ENCODE data around the gene PPP3CA.
"Not testable (repeated sequence)": the region's sequence is repeated elsewhere in the genome, so short reads cannot be mapped to it uniquely, and the experiment has no call there.

PPP3CA gene

DNA sequence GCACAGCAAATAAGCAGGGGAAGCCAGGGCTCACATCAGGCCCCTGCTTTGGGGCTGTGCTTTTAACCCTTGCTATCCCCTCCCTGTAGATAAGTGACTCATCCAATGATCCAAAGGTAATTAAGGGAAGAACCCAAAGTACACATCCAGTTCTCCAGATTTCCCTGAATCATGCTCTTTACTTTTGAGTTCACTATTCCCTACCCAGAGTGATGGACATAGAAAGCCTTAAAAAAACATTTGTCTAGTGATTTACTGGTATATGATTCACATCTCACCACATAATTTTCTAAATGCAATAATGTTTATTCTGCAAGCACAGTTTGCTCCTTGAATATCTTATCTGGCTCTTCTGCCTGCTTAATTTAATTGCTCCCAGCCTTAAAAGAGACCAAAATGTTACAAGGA, 136.2 kb downstream of the PPP3CA start:
- DNase-seq (ENCODE audit: low spot score), result no peak

DNA sequence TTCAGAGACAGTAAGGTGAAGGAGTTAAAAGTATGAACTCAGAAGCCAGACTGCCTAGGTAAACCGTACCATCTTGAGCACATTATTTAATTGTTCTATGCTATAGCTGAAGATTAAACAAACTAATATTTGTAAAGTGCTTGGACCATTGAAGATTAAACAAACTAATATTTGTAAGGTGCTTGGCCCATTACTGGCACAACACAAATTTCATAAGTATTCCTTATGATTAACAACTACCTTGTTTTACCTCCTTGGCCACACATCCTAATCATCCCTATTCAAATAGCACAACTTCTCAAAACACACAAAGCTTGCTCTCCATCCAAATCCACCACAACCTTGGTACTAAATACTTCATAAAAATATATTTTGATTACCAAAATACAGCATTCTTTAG, 137.0 kb downstream of the PPP3CA start:
- no peak for DNase-seq (ENCODE audit: low spot score)

DNA sequence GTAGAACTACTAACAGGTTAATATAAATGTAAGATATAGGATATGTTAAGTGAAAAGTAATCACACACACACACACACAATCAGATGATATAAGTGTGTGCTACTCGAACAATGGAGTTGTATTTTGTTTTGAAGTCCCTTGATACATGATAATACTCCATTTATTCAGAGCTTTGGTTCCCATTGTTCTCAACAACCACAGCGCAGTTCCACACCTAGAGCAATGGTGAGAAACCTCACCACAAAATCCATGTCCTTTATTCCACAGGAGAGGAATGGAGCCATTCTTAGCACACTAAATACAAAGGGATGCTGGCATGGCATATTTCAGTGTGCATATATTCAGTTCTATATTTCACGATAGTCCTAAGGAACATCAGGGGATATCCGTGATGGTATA, 139.2 kb downstream of the PPP3CA start:
- no peak for DNase-seq (ENCODE audit: low spot score)

DNA sequence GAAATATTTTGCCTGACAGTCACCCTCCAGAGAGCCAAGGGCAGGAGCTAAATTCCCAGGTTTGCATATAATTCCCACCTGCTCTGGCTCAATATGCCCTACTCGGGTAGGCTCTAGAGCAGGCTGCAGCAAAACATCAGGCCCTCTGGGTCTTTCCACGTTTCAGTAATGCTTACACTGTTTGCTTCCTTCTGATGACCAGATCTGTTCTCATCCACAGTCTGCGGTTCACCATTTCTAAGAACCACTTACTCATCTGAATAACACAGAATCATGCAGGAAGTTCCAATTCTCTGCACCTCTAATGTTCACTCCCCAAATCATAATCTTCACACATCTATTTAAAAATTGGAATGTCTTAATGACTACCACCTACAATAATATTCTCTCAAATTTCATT, 141.4 kb downstream of the PPP3CA start:
- peak; percentile 58 for DNase-seq (ENCODE audit: low spot score)

DNA sequence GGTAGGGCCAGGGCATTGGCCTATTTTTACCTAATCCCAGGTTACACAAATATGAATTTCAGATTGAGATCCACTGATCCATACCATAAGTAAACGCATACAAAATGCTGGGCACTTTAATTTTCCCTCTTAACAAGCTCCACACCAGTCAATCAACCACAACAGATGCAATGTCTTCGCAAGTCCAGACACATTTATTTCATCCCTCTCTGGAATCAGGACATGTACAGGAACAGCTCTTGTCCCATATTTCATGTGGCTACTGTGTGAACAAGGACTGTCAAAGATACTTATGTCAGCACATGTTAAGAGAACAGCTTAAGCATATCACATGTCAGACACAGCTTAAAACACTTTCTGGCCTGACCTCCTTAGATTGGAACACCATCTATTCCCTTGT, 145.9 kb downstream of the PPP3CA start:
- DNase-seq (ENCODE audit: low spot score), result no peak

DNA sequence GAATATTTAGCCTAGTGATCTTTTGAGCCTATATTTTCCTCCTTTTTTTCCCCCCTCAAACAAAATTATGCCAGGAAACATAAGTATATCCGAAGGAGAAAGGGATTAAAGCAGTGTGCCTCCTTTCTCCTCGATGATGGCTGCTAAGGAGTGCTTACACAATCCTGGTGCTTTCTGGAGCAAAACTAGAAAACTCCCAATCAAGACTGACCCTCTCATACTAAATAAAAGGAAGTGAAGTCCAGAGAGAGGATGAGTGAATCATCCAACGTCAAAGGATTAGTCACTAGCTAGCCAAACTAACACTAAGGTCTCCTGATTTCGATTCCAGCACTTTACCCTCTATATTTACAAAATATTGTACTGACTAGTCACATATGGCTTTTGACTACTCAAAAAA, 146.8 kb downstream of the PPP3CA start:
- no peak for DNase-seq (ENCODE audit: low spot score)

DNA sequence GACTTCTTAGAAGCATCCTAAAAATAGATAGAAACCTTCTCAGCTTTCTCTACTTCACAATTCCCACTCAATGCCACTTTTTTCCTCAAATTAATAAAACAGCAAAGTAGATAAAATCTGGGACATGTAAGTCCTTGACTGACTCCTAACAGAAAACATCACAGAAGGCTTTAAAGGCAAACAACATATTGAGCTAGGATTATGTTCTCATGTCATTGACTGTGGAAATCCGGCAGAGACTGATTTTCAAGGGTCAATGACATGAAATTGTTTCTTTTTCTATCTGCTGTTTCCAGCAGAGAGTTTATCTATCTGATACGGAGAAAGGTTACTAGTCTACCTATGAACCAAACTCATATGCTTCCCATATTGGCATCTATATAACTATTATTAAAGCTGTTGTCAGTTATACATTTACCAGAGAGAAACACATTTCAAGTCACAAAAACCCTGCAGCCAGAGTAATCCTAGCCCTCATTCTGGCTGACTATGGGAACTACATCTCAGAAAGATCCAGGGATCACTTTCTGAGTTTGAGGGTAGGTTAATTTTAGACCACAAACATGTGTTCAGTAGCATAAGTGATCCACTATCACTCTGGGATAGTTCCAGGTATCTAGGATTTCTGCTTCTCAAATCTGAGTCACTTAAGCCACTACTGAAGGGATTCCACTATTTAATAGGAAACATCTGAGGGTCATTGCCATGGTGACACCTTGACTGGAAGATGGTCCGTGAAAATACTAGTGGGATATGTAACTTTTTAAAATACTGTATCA, 147.6 kb downstream of the PPP3CA start:
- no peak for DNase-seq (ENCODE audit: low spot score)

DNA sequence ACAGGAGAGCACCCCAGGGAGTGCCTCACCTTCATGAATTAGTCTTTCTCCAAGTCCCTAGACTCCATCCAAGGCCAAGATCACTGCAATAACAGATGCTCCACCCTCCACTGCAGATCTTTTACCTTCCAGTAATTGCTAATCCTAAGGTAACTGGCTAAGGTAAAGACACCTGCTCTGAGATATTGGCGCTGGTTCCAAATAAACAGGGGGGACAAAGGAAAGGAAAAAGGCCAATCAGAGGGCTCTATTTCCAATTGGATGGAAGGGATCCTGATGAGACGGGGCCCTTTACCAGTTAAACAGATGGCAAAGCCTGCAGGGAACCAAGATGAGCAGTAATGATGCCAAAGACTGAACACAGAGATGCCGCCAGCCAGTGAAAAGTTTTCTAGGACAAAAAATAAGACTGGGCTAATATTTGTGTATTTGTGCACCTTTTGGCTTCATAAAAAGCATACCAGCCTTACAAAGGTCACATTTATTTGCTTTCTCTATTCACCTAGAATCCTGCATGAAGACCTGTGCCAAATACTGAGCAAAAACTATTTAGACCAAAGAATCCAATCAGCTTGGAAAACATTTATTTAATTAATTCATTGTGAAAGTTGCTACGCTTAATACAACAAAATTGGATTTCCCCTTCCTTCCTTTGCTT, 148.5 kb downstream of the PPP3CA start:
- no peak for DNase-seq (ENCODE audit: low spot score)

DNA sequence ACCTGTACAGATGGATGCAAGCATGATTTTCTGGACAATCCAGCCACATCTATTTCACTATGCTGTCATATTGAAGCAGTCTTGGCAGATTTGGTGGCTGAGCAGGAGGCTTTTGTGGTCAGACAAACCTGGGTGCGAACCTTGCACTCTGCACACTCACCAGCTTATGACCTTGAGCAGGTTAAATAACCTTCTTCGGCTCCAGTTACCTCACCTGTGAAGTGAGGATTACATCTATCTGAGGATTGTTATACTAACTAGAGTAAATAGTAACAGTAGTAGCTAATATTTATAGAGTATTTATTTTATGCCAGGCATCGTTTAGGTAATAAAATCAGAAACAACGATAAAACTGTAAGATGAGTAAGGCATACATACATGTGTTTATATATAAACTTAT, 150.0 kb downstream of the PPP3CA start:
- no peak for DNase-seq (ENCODE audit: low spot score)

DNA sequence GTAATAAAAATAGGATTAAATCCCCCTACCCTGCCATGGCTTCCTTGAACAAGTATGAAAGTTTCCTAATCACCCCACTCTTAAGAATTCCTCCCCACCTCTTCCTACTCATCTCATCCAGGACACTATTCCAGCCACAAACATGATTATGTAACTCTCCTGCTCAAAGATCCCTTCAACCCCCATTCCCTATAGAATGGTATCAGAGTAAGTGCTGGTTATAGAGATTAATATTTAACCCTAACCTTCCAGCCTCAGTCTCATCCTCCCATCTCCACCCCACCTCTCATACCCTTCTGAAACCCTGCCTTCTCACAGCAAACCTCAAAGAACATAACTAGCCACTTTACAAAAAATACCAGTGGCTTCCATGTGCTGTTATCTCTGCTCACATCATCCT, 155.1 kb downstream of the PPP3CA start:
- DNase-seq (ENCODE audit: low spot score), result no peak

DNA sequence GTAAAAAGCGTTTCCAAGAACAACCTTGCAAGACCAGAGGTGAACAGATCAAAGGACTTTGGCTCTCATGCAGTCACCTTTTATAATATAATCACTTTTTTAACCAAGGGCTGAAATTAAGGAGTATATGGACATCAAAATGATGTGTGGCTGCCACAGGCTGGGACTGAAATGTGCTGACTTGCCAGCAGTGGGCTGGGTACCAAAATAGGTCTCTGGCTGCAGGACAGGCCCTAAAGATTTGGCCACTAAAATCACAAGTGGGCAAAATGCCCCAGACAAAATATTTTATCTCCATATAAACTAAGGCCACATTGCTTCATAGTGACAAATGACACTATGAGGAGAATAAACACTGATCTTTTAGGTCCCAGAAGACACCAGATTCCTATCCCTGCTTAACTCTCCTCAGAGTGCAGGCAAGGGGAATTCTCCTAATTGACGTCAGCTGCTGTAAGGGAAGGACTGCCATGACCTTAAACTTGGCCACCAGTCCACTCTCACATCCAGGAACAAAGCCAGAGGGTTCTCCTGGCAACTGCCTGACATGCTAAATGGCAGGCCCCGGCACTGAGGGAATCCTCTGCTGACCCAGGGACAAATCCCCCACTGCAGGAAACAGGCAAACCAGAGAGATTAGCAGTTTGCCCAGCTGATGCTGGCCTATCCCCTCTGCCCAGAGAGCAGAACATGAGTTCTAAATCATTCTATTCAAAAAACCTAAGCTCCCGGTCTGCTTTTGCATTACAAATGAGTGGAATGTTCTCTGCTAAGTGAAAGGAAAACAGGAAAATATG, 155.8 kb downstream of the PPP3CA start:
- DNase-seq (ENCODE audit: low spot score), result no peak

DNA sequence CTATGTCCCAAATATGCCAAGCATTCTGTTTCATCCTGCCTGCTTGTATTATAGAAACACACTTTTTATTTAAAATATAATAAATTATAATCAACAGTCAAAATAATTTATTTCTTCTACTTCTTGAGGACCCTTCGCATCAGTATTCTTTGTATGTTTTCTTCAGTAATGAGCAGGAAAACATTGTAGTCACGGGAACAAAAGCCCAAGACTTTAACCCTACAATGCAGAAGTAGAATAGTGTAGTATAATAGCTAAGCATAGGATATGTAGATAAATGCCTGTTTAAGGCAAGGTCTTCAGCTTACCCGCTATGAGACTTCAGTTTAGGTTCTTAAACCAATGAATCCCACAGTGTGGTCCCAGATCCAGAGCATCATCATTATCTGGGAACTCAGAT, 156.6 kb downstream of the PPP3CA start:
- no peak for DNase-seq (ENCODE audit: low spot score)

DNA sequence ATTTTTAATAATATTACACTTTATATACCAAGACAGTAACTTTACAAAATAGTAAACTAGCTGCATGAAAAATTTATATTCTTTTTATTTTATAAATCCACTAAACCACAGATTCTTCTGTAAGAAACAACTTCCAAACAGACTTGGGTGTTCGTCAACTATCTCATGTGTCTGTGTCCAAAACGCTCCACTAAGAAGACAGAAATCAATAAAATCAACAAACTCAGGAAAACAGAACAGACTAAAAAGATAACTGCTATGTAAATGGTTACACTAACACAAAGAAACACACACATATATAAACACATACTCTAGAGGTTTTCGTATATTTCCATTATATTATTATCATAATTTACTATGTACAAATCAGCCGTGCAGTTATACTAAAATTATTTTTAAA, 158.4 kb downstream of the PPP3CA start:
- DNase-seq (ENCODE audit: low spot score), result no peak

DNA sequence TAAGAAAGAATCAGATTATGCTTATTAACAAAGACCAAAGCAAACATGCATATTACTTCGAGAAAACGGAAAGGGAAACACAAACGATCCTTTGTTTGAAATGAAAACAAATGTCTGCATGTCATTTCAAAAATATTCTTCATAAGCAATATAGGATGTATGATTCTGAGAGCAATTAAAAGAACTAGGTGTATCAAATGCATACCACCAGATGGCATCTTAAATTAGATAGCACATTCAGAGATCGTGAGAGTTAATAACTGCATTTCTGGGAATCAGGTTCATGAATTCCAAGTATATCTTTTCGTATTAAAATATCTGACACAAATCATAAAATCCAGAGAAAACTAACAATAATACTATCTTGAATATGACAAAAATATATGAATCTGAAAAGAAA, 159.5 kb downstream of the PPP3CA start:
- DNase-seq (ENCODE audit: low spot score), result no peak

DNA sequence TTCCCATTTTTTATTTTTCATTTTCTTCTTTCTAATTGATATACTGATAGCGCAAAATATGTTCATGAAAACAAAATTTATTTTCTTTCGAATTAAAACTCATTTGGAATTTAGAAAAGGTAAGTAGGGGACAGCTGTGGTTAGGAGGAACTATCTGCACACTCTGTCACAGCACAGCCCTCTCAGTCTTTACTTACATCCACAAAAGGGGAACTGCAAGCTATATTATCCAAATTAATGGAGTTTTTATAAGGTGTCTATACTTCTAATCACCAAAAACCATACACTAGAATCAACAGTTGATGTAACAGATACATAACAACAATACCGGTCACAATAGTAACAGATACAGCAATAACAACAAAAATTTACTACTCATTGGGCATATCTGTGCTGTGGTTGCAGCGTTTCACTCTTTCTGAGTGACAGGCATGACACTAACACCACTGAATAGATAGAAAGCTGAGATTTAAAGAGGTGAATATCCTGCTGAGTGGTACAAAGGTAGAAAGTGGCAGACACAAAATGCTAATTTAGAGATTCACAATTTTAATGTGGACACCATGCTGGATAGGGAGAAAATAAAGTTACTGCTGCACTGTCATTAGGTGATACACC, 160.7 kb downstream of the PPP3CA start:
- DNase-seq (ENCODE audit: low spot score), result no peak

DNA sequence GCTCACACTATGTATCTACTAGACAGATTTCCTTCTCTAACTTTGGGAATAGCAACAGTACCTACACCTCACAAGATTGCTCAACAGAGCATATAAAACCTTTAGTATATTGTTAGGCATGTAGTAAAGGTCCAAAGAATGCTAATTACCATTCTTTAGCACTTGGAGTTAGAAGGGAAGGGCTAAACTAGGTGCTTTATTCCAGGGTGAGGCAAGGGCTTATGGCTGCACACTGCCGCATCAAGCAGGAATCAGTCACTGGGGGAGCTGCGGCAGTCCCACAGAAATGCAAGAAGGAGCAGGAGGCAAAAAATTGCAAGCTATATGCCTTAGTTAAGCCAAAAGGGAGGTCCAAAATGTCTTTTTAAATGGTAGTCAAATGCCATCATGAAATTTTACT, 162.7 kb downstream of the PPP3CA start:
- no peak for DNase-seq (ENCODE audit: low spot score)

DNA sequence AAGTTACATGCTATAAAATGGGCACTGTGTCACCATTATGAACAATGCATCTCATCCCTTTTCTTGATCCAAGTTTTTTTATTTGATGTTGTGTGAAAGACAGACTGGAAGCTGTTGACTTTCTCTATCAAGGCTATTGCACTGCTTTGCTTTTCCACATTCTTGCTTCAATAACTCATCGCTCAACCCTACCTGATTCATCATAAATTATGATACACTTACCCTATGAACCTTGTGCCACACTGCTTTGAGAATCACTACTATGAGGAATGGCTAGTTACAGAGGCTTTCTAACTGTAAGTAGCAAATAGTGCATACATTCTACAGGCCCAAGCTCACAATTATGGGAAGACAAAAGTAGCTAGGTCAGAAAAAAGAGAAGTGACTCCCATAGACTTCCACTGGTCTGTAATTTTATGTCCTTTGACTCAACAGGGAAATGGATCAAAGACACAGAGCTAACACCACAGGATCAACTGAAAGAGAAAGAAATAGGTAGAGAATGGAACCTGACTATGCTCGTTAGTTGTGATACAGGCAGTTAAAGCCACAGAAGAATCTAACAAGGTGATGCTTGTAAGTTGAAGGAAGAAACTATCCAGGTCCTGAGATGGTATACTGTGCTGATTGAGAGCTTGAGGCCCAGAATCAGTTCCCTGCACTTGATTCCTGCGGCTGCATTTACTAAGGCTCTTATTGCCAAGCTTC, 163.5 kb downstream of the PPP3CA start:
- no peak for DNase-seq (ENCODE audit: low spot score)

DNA sequence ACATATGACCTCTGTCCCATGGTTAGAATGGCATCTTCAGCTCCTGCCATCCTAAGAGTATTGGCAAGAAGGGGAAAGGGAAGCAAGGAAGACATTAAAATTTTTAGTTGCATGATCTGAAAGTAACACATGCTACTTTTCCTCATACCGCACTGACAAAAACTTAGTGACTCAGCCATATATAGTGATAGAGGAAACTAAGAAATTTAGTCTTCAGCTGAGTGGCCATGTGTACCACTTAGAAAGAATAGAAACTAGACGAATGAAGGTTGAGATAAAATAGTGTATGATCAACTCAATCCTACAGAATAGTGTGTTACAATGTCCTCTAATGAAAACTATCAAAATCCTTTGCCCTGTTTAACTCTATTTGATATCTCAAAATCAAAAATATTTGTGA, 164.1 kb downstream of the PPP3CA start:
- DNase-seq (ENCODE audit: low spot score), result no peak

DNA sequence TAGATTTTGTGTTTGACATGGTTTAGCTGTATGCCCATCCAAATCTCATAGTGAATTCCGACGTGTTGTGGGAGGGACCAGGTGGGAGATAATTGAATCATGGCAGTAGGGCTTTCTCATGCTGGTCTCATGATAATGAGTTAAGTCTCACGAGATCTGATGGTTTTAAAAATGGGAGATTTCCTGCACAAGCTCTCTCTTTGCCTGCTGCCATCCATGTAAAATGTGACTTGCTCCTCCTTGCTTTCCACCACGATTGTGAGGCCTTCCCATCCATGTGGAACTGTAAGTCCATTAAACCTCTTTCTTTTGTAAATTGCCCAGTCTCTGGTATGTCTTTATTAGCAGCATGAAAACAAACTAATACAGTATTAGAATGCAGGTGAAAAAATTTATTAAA, 164.6 kb downstream of the PPP3CA start:
- DNase-seq (ENCODE audit: low spot score), result not testable (repeated sequence)

DNA sequence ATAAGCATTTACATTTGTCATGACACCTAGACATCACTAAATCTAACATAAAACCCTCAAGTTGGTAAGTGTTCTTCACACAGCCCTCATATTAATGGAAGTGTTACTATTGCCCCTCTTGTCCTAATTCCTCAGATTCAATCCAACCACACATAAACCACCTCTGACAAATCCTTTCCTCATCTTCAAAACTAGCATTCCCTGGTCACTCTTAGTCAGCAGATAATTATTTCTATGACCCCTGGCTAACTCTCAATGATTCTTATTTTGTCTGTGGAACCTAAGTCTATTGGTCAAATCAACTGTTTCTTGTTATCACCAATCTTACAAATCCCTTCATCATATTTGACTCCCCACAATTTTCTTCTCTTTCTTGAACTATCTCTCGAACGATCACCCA, 168.6 kb downstream of the PPP3CA start:
- DNase-seq (ENCODE audit: low spot score), result no peak

DNA sequence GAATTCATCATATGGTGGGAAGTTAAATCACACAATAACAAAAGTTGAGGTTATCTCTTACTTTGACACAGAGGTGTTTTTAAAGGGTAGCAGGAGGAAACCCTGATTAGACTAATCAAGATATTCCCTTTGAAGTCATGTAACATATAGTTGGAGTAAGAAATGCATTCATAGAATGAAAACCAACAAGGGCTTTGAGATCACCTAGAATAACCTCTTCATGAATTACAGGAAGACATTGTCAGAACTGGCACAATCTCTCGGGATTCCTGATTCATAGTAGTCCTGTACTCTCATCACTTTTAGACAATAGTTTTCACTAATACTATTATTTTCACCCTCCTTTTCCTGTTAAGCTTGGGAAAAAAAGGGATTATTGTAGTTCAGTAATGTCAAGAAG, 170.2 kb downstream of the PPP3CA start:
- no peak for DNase-seq (ENCODE audit: low spot score)
